Epithelial cell of proximal tubule (primary cell): ENCODE measurements around the gene CSKMT. TPM values are rescaled to one million over a fixed set of nuclear protein-coding genes. Genes with fewer than 3 reads are reported as not detected.

Experiments
- DNase-seq: peaks from one replicate; pipeline ENCODE4 v3.0.0-alpha.2; 2011; ENCODE audit warnings: low read depth
- H3K4me3 ChIP-seq: 2 replicates; pipeline ENCODE4 v1.5.1; 2011; ENCODE audit warnings: low read depth, mild to moderate bottlenecking, low read length
- total RNA-seq: library from RNA; depleted of rRNA; stranded (reverse); fragments of >200 nt; gene quantifications from 2 replicates; pipeline ENCODE4 v1.2.3, GENCODE V29; 2015
- TF ChIP-seq, protein P1 (sequence below): conservative IDR thresholded peaks from 2 replicates; pipeline ENCODE4 v1.5.1; 2012; ENCODE audit warnings: low read depth, mild to moderate bottlenecking, low read length

The CSKMT gene
- total RNA-seq, 1 donor from 2014 or later: 21.0 TPM

DNA sequence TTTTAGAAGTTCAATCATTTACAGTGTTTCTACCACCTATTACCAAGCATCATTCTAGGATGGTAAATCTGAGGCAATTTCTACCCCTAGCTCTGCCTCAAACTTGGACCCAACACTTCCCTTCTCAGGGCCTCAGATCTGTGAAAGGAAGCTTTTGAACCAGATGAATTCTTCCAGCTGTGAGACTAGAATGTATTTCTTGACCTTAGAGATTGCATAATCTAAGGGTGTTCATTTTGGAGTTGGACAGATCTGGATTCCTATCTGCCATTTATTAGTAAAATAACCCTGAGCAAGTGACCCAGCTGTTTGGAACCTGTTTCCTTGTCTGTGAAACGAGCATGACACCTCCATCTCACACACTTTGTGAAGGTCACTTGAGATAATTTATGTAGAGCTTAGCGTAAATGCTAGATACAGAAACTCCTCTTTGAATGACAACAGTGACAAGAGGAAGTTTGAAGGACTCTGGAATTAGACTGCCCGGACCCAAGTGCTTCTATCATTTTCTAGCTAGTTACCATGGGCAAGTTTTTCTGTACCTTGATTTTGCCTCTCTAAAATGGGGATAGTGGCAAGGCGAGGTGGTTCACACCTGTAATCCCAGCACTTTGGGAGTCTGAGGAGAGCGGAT is 8.2 kb upstream of the CSKMT start:
- DNase-seq: no peak
- no peak overlapping the region for H3K4me3 ChIP-seq
- TF ChIP-seq, protein P1, sequence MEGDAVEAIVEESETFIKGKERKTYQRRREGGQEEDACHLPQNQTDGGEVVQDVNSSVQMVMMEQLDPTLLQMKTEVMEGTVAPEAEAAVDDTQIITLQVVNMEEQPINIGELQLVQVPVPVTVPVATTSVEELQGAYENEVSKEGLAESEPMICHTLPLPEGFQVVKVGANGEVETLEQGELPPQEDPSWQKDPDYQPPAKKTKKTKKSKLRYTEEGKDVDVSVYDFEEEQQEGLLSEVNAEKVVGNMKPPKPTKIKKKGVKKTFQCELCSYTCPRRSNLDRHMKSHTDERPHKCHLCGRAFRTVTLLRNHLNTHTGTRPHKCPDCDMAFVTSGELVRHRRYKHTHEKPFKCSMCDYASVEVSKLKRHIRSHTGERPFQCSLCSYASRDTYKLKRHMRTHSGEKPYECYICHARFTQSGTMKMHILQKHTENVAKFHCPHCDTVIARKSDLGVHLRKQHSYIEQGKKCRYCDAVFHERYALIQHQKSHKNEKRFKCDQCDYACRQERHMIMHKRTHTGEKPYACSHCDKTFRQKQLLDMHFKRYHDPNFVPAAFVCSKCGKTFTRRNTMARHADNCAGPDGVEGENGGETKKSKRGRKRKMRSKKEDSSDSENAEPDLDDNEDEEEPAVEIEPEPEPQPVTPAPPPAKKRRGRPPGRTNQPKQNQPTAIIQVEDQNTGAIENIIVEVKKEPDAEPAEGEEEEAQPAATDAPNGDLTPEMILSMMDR: no peak

DNA sequence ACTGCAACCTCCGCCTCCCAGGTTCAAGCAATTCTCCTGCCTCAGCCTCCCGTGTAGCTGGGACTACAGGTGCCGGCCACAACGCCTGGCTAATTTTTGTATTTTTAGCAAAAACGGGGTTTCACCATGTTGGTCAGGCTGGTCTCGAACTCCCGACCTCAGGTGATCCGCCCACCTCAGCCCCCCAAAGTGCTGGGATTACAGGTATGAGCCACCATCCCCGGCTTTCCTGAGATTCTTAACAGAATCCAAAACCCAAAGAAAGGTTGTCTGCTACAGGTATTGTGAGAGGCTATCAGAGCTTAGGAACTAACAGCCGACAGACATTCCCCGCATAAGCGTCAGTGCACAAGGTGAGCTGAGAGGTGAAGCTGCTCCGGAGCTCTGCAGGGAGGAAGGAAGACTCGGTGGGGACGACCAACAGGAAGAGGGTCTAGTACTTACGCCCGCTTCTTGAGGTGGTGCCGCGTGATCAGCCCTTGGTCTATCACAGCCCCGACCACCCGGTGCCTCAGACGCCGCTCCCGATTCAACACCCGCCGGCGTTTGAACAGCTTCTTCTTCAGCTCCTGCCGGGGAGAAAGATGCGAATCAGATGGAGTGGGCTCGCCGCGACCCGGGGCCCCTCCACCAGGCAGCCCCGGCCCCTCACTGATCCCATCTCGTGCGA is 572 bp upstream of the CSKMT start:
- DNase-seq: no peak
- TF ChIP-seq, protein P1: no peak

DNA sequence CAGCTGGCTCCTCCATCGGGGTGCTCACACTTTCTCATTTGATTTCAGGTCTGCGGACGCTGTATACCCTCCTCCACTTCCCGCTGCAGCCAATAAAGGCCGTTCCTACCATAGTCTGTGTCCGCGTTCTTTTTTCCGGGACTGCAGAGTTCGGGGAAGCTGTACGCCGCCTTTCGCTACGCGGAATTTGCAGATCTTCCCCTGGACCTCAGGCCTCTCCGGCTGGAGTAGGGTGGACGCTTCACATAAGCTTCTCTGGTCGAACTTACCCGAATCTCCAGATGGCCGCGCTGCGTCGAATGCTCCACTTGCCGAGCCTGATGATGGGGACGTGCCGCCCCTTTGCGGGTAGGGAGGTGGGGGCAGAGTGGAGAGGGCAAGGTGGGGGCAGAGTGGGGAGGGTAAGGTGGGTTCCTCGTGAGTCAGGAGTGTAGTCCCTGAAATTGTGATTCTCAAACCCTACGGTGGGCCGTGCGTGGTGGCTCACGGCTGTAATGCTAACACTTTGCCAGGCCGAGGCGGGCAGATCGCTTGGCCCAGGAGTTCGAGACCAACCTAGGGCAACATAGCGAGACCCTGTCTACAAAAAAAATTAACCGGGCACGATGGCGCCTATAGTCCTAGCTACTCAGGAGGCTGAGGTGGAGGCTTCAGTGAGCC is 617 bp downstream of the CSKMT start:
- peak overlapping the region; percentile 69 for H3K4me3 ChIP-seq
- DNase-seq: no peak
- TF ChIP-seq, protein P1: no peak

More for the DNA sequence above, 572 bp upstream of the CSKMT start:
- peak overlapping the region; percentile 69 for H3K4me3 ChIP-seq

DNA sequence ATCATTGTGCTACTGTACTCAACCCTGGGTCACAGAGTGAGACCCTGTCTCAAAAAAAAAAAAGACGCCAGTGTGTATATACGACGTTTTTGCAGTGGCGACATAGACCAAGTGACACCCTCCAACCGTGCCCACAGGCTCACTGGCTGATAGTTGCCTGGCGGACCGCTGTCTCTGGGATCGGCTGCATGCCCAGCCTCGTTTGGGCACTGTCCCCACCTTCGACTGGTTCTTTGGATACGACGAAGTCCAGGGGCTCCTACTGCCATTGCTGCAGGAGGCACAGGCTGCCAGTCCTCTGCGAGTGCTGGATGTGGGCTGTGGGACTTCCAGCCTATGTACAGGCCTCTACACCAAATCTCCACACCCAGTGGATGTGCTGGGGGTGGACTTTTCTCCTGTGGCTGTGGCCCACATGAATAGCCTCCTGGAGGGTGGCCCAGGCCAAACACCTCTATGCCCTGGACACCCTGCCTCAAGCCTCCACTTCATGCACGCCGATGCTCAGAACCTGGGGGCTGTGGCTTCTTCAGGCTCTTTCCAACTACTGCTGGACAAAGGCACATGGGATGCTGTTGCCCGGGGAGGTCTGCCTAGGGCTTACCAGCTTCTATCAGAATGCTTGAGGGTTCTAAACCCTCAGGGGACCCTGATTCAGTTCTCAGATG is 1.3 kb downstream of the CSKMT start:
- TF ChIP-seq, protein P1: no peak
- DNase-seq: no peak
- peak overlapping the region; percentile 69 for H3K4me3 ChIP-seq

DNA sequence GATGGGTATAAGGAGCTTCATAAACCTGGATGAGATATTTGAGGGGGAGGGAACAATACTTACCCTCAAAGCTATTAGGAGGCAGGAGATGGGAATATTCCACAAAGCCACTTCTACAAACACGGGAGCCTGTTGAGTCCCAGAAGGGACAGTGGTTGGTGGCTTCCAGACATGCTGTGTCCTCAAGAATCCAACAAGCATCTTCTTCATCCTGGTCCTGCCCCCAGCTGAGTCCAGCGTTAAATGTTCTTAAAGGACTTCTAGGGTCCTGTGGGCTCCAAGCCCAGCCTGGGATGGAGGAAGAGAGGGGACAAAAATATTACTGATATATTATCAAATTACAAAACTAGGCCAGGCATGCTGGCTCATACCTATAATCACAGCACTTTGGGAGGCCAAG is 2.3 kb downstream of the CSKMT start:
- no peak for DNase-seq

DNA sequence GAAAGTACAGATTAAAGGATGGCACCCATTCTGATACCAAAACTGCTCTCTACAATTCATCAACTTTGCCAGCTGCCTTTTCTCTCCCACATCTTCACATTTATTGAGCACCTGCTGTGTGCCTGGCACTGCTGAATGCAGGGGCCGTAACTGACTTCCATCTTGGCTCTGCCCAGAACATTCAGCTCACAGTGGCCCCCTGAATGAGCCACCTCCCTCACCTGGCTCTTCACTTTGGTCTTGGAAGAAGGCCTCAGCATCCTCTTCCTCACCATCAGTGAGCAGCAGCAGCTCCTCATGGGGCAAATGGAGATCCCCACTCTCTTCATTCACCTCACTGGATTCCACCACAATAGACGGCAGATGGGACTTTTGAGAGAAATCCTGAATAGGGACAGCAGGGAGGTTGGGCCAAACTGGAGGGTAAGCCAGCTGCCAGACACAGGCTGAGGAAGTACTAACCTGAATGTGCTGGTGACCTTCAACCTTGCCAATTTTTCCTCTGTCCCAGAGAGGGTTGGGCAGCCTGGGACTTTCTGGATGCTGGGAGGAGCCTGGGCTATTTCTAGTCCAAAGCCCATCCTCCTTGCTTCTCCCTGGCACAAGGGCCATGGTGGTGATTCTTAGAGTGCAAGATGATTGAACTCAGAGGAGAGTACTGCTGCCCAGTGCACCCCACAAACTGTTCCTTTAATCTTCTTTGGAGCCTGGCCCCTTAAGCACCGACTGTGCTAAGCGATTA is 4.5 kb downstream of the CSKMT start:
- H3K4me3 ChIP-seq: no peak overlapping the region
- TF ChIP-seq, protein P1: no peak
- no peak for DNase-seq

More for the DNA sequence above, 2.3 kb downstream of the CSKMT start:
- no peak overlapping the region for H3K4me3 ChIP-seq
- TF ChIP-seq, protein P1: no peak
